HEK293 (cell line): Measurements from ENCODE around the gene HASPIN.

Source experiments
- CTCF ChIA-PET: fragments of 350-600 bp; formaldehyde crosslinking; extraction: SDS; loops from one replicate; lab custom pipeline; 2021; ENCODE audit warnings: antibody characterized with exemption; lab: Yijun Ruan, JAX
- POLR2A ChIA-PET: fragments of 300-600 bp; formaldehyde crosslinking; extraction: SDS; loops from one replicate; lab custom pipeline; 2020; ENCODE audit warnings: antibody characterized with exemption, inconsistent platforms; lab: Yijun Ruan, JAX
- H3K27ac ChIP-seq: fragments of 200-500 bp; sonication (Bioruptor generic); 2 replicates; pipeline ENCODE4 v1.5.1; 2014; ENCODE audit warnings: low read depth, low read length, control low read depth, inconsistent platforms; ENCODE audit errors: extremely low read depth
- H3K36me3 ChIP-seq, 2 experiments: fragments of 200-500 bp in 1 of 2; sonication (Bioruptor generic) in 1 of 2; 1 replicate in 1 of 2; 2 replicates in 1 of 2; pipeline ENCODE4 v1.5.1; 2014 to 2017; ENCODE audit warnings: inconsistent platforms in 2 of 2, low read length in 2 of 2; ENCODE audit not compliant: control insufficient read depth in 2 of 2, insufficient read depth in 1 of 2
- H3K4me1 ChIP-seq: fragments of 200-500 bp; sonication (Bioruptor generic); 2 replicates; pipeline ENCODE4 v1.5.1; 2014; ENCODE audit warnings: mild to moderate bottlenecking, low read length, inconsistent platforms; ENCODE audit not compliant: control insufficient read depth, insufficient read depth
- H3K4me3 ChIP-seq: 2 replicates; pipeline ENCODE4 v1.5.1; 2011; ENCODE audit warnings: low read depth, mild to moderate bottlenecking, control low read depth, low read length, moderate library complexity
- H3K9me3 ChIP-seq: fragments of 200-500 bp; sonication (Bioruptor generic); 2 replicates; pipeline ENCODE4 v1.5.1; 2014; ENCODE audit warnings: low read depth, low read length, inconsistent platforms; ENCODE audit not compliant: control insufficient read depth, insufficient read depth
- BCL11A ChIP-seq: fragments of 450-650 bp; formaldehyde crosslinking; IDR thresholded peaks from 2 replicates; pipeline ENCODE4 v1.5.1; 2016; ENCODE audit warnings: low read depth, missing biosample characterization, missing genetic modification characterization
- KLF8 ChIP-seq: fragments of 450-650 bp; formaldehyde crosslinking; IDR thresholded peaks from 2 replicates; pipeline ENCODE4 v1.5.1; 2016; ENCODE audit warnings: missing biosample characterization, missing genetic modification characterization
- ZBTB1 ChIP-seq: fragments of 450-650 bp; formaldehyde crosslinking; IDR thresholded peaks from 2 replicates; pipeline ENCODE4 v1.5.1; 2016; ENCODE audit warnings: missing biosample characterization, missing genetic modification characterization
- ZNF140 ChIP-seq: fragments of 450-650 bp; formaldehyde crosslinking; IDR thresholded peaks from 2 replicates; pipeline ENCODE4 v1.5.1; 2016; ENCODE audit warnings: missing biosample characterization, missing genetic modification characterization
- ZNF146 ChIP-seq: fragments of 450-650 bp; formaldehyde crosslinking; IDR thresholded peaks from 2 replicates; pipeline ENCODE4 v1.5.1; 2016; ENCODE audit warnings: missing biosample characterization, missing genetic modification characterization
- ZNF155 ChIP-seq: fragments of 450-650 bp; formaldehyde crosslinking; IDR thresholded peaks from 2 replicates; pipeline ENCODE4 v1.5.1; 2016; ENCODE audit warnings: missing biosample characterization, missing genetic modification characterization
- ZNF223 ChIP-seq: fragments of 450-650 bp; formaldehyde crosslinking; IDR thresholded peaks from 2 replicates; pipeline ENCODE4 v1.5.1; 2016; ENCODE audit warnings: missing biosample characterization, missing genetic modification characterization
- ZNF24 ChIP-seq: fragments of 450-650 bp; formaldehyde crosslinking; IDR thresholded peaks from 2 replicates; pipeline ENCODE4 v1.5.1; 2016; ENCODE audit warnings: missing biosample characterization, missing genetic modification characterization
- ZNF513 ChIP-seq: fragments of 450-650 bp; IDR thresholded peaks from 2 replicates; pipeline ENCODE4 v1.5.1; 2018; ENCODE audit warnings: missing biosample characterization, missing genetic modification characterization
- ZNF514 ChIP-seq: fragments of 450-650 bp; formaldehyde crosslinking; IDR thresholded peaks from 2 replicates; pipeline ENCODE4 v1.5.1; 2016; ENCODE audit warnings: missing biosample characterization, missing genetic modification characterization
- ZNF623 ChIP-seq: fragments of 450-650 bp; formaldehyde crosslinking; IDR thresholded peaks from 2 replicates; pipeline ENCODE4 v1.5.1; 2016; ENCODE audit warnings: missing biosample characterization, missing genetic modification characterization
- ZNF677 ChIP-seq: fragments of 450-650 bp; IDR thresholded peaks from 2 replicates; pipeline ENCODE4 v1.5.0; 2018; ENCODE audit warnings: missing biosample characterization, mild to moderate bottlenecking, missing genetic modification characterization, moderate library complexity
- ZNF707 ChIP-seq: fragments of 450-650 bp; formaldehyde crosslinking; IDR thresholded peaks from 2 replicates; pipeline ENCODE4 v1.5.1; 2016; ENCODE audit warnings: missing biosample characterization, missing genetic modification characterization
- ZNF776 ChIP-seq: fragments of 450-650 bp; formaldehyde crosslinking; IDR thresholded peaks from 2 replicates; pipeline ENCODE4 v1.5.0; 2017; ENCODE audit warnings: missing biosample characterization, missing genetic modification characterization, borderline replicate concordance
- ZNF785 ChIP-seq: fragments of 450-650 bp; formaldehyde crosslinking; IDR thresholded peaks from 2 replicates; pipeline ENCODE4 v1.5.1; 2016; ENCODE audit warnings: missing biosample characterization, missing genetic modification characterization
- ZNF830 ChIP-seq: fragments of 450-650 bp; IDR thresholded peaks from 2 replicates; pipeline ENCODE4 v1.5.0; 2018; ENCODE audit warnings: missing biosample characterization, missing genetic modification characterization, low read depth, mild to moderate bottlenecking, moderate library complexity
- ZSCAN18 ChIP-seq: fragments of 450-650 bp; formaldehyde crosslinking; IDR thresholded peaks from 2 replicates; pipeline ENCODE4 v1.5.1; 2016; ENCODE audit warnings: missing biosample characterization, missing genetic modification characterization

The HASPIN gene

GRCh38 chr17:3747805-3748204, 24.1 kb downstream of the HASPIN start:
- Histone ChIP-seq H3K36me3 (no peaks in the 10 kb centered on the region), H3K9me3 (no peaks in the 10 kb centered on the region), H3K27ac (no peak overlapping the region), H3K4me1 (no peaks in the 10 kb centered on the region), H3K4me3 (no peak overlapping the region)
- ChIA-PET POLR2A (interaction anchor here (0.6 kb wide), 1 partner anchor 81 kb away, joined by 3 read pairs; no protein-coding TSS in a partner anchor), CTCF (interaction anchor here (0.6 to 10.8 kb wide), 2 partner anchors 10 to 172 kb away, joined by 3 to 81 read pairs; no protein-coding TSS in a partner anchor)
- TF ChIP-seq ZNF146 (tag by site-specific recombination) (no peak), ZNF707 (tag by site-specific recombination) (no peak), ZNF785 (tag by site-specific recombination) (no peak), ZSCAN18 (tag by site-specific recombination) (no peak), ZNF155 (tag by site-specific recombination) (no peak), KLF8 (tag by site-specific recombination) (no peak), ZNF830 (tag by site-specific recombination) (no peak), ZNF776 (tag by site-specific recombination) (no peak)
- TF ChIP-seq, all 188 proteins: peak for 0

- Histone ChIP-seq H3K4me3 (no peak overlapping the region), H3K4me1 (no peaks in the 10 kb centered on the region), H3K9me3 (no peaks in the 10 kb centered on the region), H3K36me3 (no peaks in the 10 kb centered on the region), H3K27ac (no peak overlapping the region)
- TF ChIP-seq ZNF623 (tag by site-specific recombination) (peak; percentile 89), ZNF24 (tag by site-specific recombination) (no peak), ZNF513 (tag by site-specific recombination) (no peak), ZBTB1 (tag by site-specific recombination) (no peak)
- ChIA-PET POLR2A (no interaction called here), CTCF (interaction anchor here (10.8 kb wide), 1 partner anchor 10 kb away, joined by 81 read pairs; no protein-coding TSS in a partner anchor)
These were observed 24.9 kb downstream of the HASPIN start for GRCh38 chr17:3748576-3748975.

GRCh38 chr17:3750296-3750695, 26.6 kb downstream of the HASPIN start:
- no peaks in the 10 kb centered on the region for H3K9me3 ChIP-seq
- ChIA-PET POLR2A (no interaction called here), CTCF (interaction anchor here (0.7 to 10.8 kb wide), 4 partner anchors 12 to 212 kb away, joined by 3 to 81 read pairs (median 4); no protein-coding TSS in a partner anchor)
- TF ChIP-seq ZNF514 (tag by site-specific recombination) (no peak), ZNF677 (tag by site-specific recombination) (no peak), ZNF223 (tag by site-specific recombination) (no peak), ZNF140 (tag by site-specific recombination) (no peak), ZNF623 (tag by site-specific recombination) (no peak), BCL11A (tag by site-specific recombination) (no peak), ZNF707 (tag by site-specific recombination) (no peak)
- H3K27ac ChIP-seq = no peak overlapping the region
- no peaks in the 10 kb centered on the region for H3K4me1 ChIP-seq
- H3K36me3 ChIP-seq = no peaks in the 10 kb centered on the region
- no peak overlapping the region for H3K4me3 ChIP-seq
